HG02981 (cell line): ENCODE measurements around the gene KRT37.
"Not testable (repeated sequence)": the region's sequence is repeated elsewhere in the genome, so short reads cannot be mapped to it uniquely, and the experiment has no call there.

Source experiments
- ATAC-seq: cut with Tn5 transposase; IDR thresholded peaks from one replicate; pipeline ENCODE4 v1.9.1; 2021; ENCODE audit warnings: mild to moderate bottlenecking, moderate library complexity; ENCODE audit not compliant: unreplicated experiment

Gene KRT37

GRCh38 chr17:41437254-41437653 is 12.9 kb upstream of the KRT37 start:
- no peak for ATAC-seq

GRCh38 chr17:41434415-41434814 is 10.0 kb upstream of the KRT37 start:
- no peak for ATAC-seq

DNA sequence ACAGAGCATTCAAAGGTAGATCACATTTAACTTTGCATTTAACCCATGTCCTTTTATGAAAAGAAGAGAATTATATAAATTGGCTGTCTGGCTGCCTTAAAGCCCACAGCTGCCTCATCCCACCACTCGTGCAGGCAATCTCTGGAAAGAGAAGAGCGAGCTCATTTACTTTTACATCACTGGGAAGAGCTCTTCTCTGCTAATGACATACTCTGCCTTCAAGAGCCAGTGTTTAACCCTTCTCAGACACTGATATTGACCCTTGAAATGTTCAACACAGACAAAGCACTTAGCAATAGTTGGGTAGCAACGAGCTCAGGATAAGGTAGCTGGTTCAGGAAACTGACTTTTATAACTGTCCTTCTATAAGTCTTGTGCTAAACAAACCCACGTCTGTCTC is 9.6 kb upstream of the KRT37 start:
- no peak for ATAC-seq

- no peak for ATAC-seq
These were observed 9.2 kb upstream of the KRT37 start for GRCh38 chr17:41433586-41433985.

GRCh38 chr17:41430376-41430775 is 6.0 kb upstream of the KRT37 start:
- not testable (repeated sequence) for ATAC-seq

DNA sequence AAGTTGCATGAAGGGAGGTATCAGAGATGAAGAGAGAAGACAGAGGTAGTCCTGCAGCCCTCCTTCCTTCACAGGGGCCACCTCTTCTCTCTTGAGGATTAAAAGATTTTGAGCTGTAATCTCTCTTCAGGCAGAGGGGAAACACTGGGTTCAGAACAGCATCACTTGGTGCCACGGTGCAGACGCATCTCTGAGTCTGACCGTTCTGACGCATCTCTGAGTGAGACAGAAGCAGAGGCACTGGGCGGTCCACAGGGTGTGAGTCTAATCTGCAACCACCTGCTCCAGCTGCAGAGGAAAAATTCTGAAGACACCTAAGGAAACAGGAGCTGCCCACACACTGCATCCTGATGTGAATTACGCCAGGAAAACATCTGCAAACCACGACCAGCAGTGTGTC is 5.3 kb upstream of the KRT37 start:
- ATAC-seq = no peak

DNA sequence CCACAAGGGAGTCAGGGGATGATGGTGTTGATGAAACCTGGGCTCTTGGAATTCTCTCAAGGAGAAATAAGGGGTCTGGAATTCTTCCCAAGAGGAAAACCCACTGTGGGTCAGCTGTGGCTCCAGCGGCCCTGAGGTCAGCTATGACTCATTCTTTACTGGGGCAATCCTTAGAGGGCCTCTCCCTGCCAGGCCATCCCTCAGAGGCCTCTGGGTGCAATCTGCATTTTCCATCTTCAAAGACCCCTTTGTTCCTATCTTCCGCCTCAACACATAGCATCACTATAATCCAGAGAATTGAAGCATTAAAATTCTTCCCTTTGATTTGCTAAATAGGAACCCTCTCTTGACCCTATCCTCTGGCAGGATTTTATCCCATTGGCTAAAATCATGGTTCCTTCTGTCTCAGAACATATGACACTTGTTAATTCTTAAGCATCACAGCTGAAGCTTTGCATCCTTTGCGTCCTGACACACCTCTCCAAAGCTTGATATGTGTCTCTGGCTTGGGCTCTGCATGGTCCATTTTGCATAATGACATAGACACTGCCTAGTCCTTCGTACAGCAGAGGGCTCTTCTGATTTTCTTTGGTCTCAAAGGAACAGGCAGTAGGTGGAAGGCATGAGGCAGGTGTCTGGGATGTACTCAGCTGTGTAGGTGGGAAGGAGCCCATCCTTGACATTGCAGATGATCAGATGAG is 4.4 kb upstream of the KRT37 start:
- no peak for ATAC-seq

DNA sequence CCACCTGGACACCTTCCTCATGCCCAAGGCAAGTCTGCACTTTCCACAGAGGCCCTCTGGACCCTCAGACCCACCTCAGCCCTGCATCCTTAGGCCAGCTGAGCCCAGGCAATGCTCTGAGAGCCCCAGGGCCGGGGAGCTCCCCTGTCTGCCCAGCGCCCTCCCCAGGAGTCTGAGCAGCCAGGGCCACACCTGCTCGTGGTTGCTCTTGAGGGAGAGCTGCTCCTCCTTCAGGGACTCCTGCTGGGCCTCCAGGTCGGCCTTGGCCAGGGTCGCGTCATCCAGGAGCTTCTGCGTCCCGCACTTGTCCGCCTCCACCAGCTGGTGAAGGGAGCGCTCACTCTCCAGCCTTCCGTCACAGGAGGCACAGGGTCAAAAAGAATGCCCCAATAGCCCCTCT is 1.8 kb downstream of the KRT37 start:
- not testable (repeated sequence) for ATAC-seq

DNA sequence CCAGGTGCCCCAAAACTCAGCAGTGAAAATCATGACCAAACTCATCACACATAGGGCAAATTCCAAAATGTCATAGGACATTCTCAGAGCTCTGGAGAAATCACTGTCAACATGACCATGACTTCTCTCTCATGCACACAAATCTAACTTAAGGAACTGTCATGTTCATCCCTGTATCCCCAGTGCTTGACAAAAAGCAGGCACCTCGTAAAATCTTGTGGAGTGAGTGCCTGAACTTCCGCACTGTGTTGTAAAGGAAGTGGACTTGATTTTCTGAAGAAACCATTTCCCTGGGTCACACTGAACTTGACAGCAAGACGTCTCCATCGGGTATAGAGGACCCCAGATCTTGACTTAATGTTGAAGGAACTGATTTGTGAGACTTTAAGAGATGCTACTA is 2.8 kb downstream of the KRT37 start:
- ATAC-seq = no peak

DNA sequence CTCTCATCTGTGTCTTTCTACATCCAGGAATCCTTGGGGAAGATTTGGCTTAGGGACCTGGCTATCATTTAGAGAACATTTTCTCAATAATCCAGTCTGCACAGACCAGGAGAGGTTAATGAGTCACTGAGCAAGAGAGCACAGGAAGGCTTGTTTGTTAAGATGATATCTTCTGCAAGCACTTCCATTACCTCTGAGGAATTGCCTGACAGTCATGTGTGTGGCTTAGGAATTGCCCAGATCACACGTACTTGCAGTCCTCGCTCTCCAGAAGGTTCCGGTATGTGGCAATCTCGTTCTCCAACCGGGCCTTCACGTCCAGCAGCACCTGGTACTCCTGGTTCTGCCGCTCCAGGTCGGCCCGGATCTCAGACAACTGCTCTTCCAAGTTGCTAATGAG is 3.3 kb downstream of the KRT37 start:
- no peak for ATAC-seq

DNA sequence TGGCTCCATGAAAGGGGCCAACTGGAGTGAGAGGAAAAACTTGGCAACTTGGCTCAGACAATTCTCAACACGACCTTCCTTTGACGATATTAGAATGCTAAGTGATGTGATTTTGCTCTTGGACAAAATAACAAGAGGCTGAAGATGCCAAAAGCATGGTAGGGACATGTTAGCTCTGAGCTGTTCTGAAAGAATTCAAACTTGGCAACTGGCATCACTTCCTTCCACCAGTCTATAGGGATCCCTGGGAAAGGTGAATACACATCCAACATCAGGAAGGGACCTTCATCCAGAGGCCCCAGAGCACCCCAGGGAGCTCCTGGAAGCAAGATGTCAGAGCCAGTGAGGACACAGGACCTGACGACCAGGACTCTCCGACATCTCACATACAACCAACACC is 4.3 kb downstream of the KRT37 start:
- ATAC-seq = no peak

DNA sequence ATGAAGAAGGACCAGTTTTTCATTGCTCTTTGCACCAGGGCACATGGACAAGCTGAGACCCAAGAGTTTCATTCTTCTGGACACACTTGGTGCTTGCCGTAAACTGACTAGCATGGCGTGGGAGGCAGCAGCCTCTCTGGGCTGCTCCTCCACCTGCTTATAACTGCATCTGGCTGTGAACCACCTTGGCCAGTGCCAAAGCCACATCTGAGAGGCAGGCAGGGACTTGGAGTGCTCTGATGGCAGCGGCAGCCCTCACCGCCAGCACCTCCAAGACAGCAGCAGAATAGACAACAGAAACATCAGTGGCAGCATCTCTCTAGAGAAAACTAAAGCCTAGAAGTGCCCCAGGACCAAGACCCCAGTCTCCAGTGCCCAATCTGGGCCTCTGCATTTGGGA is 4.7 kb downstream of the KRT37 start:
- no peak for ATAC-seq

DNA sequence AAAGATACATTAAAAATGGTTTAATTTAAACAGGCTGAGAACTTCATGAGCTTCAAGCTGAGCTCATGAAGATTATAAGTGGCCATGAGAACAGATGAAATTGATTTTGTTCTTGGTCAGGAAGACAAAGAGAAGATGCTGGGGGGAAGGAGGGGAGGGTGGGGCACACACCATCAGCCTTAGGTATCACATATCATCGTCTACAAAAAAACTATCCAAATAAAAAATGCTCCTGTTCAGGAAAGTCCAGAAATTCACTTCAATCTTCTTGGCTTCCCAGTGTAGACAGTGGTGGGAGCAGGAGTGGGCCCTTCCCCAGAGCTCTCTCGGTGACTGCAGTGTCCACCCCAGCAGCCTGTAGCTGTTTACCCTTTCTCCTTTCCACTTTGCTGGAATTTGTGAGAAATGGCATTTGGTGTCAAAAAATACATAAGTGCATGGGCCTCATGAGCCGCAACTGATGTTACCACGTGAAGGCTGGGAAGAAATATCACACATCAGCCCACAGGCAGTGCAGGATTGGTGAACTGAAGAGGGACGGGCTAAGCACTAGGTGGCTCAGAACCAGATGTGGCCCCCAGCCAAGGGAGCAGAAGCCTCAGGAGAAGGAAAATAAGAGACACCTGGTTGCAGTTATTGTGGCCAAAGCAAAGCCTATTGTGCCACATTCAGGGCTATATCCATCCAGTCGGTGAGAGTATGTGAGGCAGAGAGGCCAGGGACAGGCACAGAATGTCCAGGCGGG is 6.1 kb downstream of the KRT37 start:
- no peak for ATAC-seq

DNA sequence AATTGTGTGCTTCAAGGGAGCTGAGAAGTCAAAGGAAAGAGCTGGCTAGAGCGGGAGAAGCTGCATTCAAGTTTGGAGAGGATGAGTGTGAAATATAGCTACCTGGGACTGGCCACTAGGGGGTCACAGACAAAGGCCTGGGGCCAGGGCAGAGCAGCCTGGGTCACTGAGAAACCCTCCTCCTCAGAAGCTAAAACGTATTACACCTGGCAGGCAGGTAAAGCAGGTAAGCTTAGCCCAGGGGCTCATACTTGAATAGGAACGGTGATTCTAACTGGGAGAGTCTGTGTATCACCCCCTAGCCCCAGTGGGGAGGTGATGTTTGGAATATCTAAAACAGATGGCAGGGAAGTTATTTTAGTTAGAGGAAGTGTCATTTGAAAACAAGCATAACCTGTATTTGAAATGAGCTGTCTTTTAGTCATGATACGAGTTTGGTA is 6.8 kb downstream of the KRT37 start:
- no peak for ATAC-seq

DNA sequence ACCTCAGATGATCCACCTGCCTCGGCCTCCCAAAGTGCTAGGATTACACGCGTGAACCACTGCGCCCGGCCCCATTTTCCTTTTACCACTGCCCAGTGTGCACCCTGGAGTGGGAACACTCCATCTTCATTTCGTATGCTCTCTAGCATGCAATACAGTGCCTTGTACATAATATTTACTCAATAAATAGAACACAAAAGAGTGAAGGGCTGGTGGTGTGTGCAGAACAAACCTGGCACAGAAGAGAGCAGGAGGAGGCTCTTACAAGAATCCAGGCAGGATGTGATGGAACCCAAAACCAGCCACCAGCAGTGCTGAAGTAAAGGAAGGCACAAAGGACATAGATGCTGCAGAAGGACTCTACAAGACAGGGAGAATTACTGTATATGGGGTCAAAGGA is 7.3 kb downstream of the KRT37 start:
- ATAC-seq = no peak

DNA sequence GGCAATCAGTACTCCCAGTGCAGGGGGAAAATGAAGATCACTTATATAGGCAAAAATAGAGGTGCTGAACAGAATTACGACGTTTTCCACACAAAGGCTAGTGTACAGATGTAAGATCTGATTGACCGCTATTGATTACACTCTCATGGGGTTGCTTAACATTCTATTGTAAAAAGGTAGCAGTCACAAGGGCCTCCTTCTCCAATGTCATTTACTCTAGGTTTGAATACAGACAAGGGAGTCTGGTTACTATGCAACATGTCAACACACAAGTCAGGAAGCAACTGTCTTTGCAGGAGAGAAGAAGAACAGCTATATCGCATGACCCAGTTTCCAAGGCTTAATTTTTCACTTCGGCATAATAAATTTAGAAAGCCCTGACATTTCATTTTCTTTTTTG is 7.9 kb downstream of the KRT37 start:
- no peak for ATAC-seq

- no peak for ATAC-seq
These were observed 8.5 kb downstream of the KRT37 start for GRCh38 chr17:41415833-41416335.

DNA sequence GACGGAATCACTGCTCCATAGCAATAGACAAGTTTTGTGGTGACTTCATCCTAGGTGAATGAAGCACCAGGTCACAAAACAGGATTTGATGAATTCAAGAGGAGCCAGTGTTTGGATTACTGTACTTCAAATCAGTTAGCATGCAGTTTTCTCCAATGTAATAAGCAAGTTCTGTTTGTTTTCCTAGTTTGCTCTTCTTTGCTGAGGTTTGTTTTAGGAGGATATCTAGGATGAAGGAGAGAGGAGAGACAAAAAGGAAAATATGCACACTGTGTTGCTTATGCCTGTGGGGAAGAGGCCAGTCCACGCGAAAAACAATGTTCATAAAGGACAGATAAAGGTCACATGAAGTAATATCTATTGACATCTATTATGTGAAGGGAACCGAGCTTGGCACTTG is 9.0 kb downstream of the KRT37 start:
- ATAC-seq = no peak

GRCh38 chr17:41413982-41414381 is 10.4 kb downstream of the KRT37 start:
- no peak for ATAC-seq

DNA sequence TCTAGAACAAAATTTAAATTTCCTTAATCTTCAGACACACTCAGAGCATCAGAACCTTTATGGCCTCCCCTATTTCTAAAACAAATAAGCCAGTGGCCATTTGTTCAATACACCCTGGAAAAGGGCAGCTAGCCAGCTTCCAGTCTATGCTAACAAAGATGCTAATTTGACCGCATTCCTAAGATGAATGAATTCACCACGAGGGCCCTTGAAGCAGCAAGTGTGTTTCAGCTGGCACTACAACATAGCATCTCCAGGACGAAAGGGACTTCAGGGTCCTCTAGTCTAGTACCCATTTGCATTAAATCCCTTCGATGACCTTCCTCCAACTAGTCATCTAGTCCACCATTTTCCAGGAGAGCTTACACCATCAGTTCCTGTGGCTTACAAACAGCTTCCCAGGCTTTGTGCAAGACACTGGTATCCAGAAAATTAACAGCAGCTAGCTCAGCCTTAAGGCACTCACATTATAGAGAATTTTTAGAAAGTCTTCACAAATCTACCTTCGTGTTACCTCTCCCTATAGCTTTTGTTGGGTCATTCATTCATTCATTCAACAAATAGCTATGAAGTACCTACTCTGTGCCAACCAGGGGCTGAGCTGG is 10.9 kb downstream of the KRT37 start:
- no peak for ATAC-seq

DNA sequence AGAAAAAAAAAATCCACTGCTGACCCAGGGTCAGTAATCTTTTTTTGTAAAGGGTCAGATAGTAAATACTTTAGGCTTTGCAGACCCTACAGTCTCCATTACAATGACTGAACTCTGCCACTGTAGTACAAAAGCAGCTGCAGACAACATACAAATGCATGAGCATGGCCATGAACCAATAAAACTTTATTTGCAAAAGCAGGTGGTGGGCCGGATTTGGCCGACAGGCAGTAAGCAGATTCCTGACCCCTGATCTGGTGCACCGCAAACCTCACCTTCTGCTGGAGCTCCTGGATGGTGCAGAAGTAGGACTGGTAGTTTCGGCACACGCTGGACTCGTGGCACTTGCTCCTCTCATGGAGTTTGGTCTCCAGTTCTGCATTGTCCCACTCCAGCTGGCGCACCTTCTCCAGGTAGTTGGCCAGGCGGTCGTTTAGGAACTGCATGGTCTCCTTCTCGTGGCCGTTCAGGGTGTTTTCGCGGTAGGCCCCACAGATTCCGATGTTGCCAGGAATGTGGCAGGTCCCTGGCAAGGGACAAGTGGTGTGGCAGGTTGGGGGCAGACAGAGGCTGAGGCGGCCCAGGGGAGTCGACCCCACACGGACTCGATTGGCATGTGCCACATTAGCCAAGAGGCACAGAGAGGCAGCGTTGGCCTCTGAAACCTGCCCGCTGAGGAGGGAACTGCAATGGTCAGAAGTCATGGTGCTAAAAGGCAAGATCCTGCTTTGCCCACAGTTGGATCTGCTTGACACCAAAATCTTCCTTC is 13.1 kb downstream of the KRT37 start:
- no peak for ATAC-seq
